ENCODE results near the gene ACSS1.

ACSS1 gene

GRCh38 chr20:24992487-24993205 is 65.3 kb downstream of the ACSS1 start, which contains the start of gene APMAP:
Gene APMAP (minus strand): TSS chr20:24992751. CDS start chr20:24992688, 63 bp downstream.
- peak; percentile 99 for DNase-seq (ENCODE audit: low spot score)

- peak; percentile 59 for DNase-seq (ENCODE audit: low spot score)
Observed at GRCh38 chr20:24991897-24992486, 65.9 kb downstream of the ACSS1 start.

- DNase-seq (ENCODE audit: low spot score): no peak
Observed at GRCh38 chr20:24990810-24991252, 67.1 kb downstream of the ACSS1 start.

- no peak for DNase-seq (ENCODE audit: low spot score)
Observed at GRCh38 chr20:24989162-24989561, 68.8 kb downstream of the ACSS1 start.

GRCh38 chr20:24987873-24988835 is 69.8 kb downstream of the ACSS1 start:
- no peak for DNase-seq (ENCODE audit: low spot score)

- DNase-seq (ENCODE audit: low spot score): no peak
Observed at GRCh38 chr20:24987244-24987643, 70.7 kb downstream of the ACSS1 start.

GRCh38 chr20:24986436-24987015 is 71.4 kb downstream of the ACSS1 start:
- no peak for DNase-seq (ENCODE audit: low spot score)

GRCh38 chr20:24985802-24986201 is 72.1 kb downstream of the ACSS1 start:
- no peak for DNase-seq (ENCODE audit: low spot score)

- DNase-seq (ENCODE audit: low spot score): no peak
Observed at GRCh38 chr20:24984961-24985640, 72.8 kb downstream of the ACSS1 start.

- DNase-seq (ENCODE audit: low spot score): no peak
Observed at GRCh38 chr20:24983896-24984295, 74.0 kb downstream of the ACSS1 start.

GRCh38 chr20:24981790-24982189 is 76.1 kb downstream of the ACSS1 start:
- no peak for DNase-seq (ENCODE audit: low spot score)

GRCh38 chr20:24981282-24981681 is 76.7 kb downstream of the ACSS1 start:
- DNase-seq (ENCODE audit: low spot score): no peak

GRCh38 chr20:24980291-24981053 is 77.5 kb downstream of the ACSS1 start:
- no peak for DNase-seq (ENCODE audit: low spot score)

- DNase-seq (ENCODE audit: low spot score): no peak
Observed at GRCh38 chr20:24979036-24979960, 78.6 kb downstream of the ACSS1 start.

- DNase-seq (ENCODE audit: low spot score): no peak
Observed at GRCh38 chr20:24978513-24978912, 79.4 kb downstream of the ACSS1 start.

- DNase-seq (ENCODE audit: low spot score): no peak
Observed at GRCh38 chr20:24977797-24978196, 80.1 kb downstream of the ACSS1 start.

GRCh38 chr20:24977336-24977735 is 80.6 kb downstream of the ACSS1 start:
- DNase-seq (ENCODE audit: low spot score): no peak

- no peak for DNase-seq (ENCODE audit: low spot score)
Observed at GRCh38 chr20:24972341-24972740, 85.6 kb downstream of the ACSS1 start.

GRCh38 chr20:24971376-24972101 is 86.4 kb downstream of the ACSS1 start:
- no peak for DNase-seq (ENCODE audit: low spot score)

Measured in AG20443 (cell line).